Adrenal gland (tissue), 12 donors: ENCODE measurements around the gene LILRB1. TPM values are rescaled to one million over a fixed set of nuclear protein-coding genes. Genes with fewer than 3 reads are reported as not detected.
A peak's percentile ranks its signal among the peaks of the same experiment; 100 is the strongest.

ENCODE experiments used
- DNase-seq, 7 donors: peaks; one replicate each; pipeline ENCODE4 v3.0.0-alpha.2; 2019 to 2020
- H3K27ac ChIP-seq, 5 donors: fragments of 200-600 bp; sonication (generic) in 4 of 5; 1 replicate in 3 of 5; 2 replicates in 2 of 5; pipeline versions ENCODE4 v1.5.1 to v1.8.0; 2016 to 2020; ENCODE audit warnings: mild to moderate bottlenecking in 1 of 5
- H3K27me3 ChIP-seq: fragments of 200-600 bp; 2 replicates; pipeline ENCODE4 v1.8.0; 2021
- H3K36me3 ChIP-seq, 2 donors: fragments of 200-600 bp; replicated peaks in 1 of 2; 1 replicate in 1 of 2; 2 replicates in 1 of 2; pipeline versions ENCODE4 v1.5.1 to v1.8.0; 2018 to 2022
- H3K4me1 ChIP-seq, 2 donors: fragments of 200-600 bp; replicated peaks in 1 of 2; 1 replicate in 1 of 2; 2 replicates in 1 of 2; pipeline versions ENCODE4 v1.5.1 to v1.8.0; 2018 to 2021
- H3K4me3 ChIP-seq, 4 donors: fragments of 200-600 bp; sonication (generic) in 3 of 4; one replicate each; pipeline ENCODE4 v1.5.1; 2016 to 2018
- H3K9me3 ChIP-seq, 3 donors: fragments of 200-600 bp; sonication (generic) in 1 of 3; replicated peaks in 1 of 3; 1 replicate in 2 of 3; 2 replicates in 1 of 3; pipeline versions ENCODE4 v1.5.1 to v1.8.0; 2016 to 2021
- POLR2A ChIP-seq, 2 donors: fragments of 450-650 bp; IDR thresholded peaks; one replicate each; pipeline ENCODE4 v1.6.1; 2017; ENCODE audit warnings: antibody characterized with exemption in 2 of 2, mild to moderate bottlenecking in 2 of 2, moderate library complexity in 1 of 2
- WGBS, 4 donors: extraction: QIAGEN DNeasy Blood & Tissue Kit in 2 of 4; methylation state at CpG; one replicate each; pipeline versions ENCODE4 v1.1.5 to v1.1.7; 2013 to 2017; 5-methylcytosine and 5-hydroxymethylcytosine counted together
- intact Hi-C, 2 donors: fragments of 100-400 bp; cut with DNase I; formaldehyde crosslinking; loops; one replicate each; pipeline versions ENCODE4 v1.14.1 to v1.15.0; 2022 to 2023
- polyA plus RNA-seq, 3 donors: library from polyadenylated mRNA; stranded (reverse); fragments of 200-250 nt in 2 of 3; fragments of 350-450 nt in 1 of 3; fragmentation: Illumina TruSeq in 1 of 3; extraction: RNeasy Lipid Tissue Mini Kit (QIAGEN cat#74804) in 1 of 3; gene quantifications; one replicate each; pipeline ENCODE4 v1.2.3, GENCODE V29; 2013 to 2014
- total RNA-seq, 9 donors: library from RNA; depleted of rRNA in 4 of 9; stranded (reverse); fragments of >200 nt in 4 of 9; fragments of 120-200 nt in 1 of 9; fragmentation: NEBNext Ultra II Directional in 1 of 9; extraction: Animal tissue kit (Norgen Biotek cat#: 25700) in 1 of 9; gene quantifications; one replicate each; pipeline versions ENCODE4 v1.1.0 to v1.2.4, GENCODE V29; 2013 to 2023
- TF ChIP-seq, protein P1 (sequence below), 6 experiments: fragments of 450-650 bp in 4 of 6; fragments of 200-600 bp in 2 of 6; sonication (generic) in 1 of 6; IDR thresholded peaks; 1 replicate in 5 of 6; 2 replicates in 1 of 6; pipeline versions ENCODE4 v1.5.1 to v1.8.0; 2016 to 2021; ENCODE audit warnings: antibody characterized with exemption in 6 of 6, mild to moderate bottlenecking in 2 of 6, moderate library complexity in 1 of 6
- donor health status: healthy with polysubstance abuse.
- donor health status: Bipolar disorder and iron deficiency.
- donor health status: DM: yes; HTN: yes; CAD: no.
- donor health status: DM: no; HTN: no; CAD: no.
- donor health status: DM: no; HTN: no; CAD: no.
- donor health status: DM: yes; HTN: yes; CAD: no.

The LILRB1 gene
- total and polyA plus RNA-seq, 12 donors, result 0.36 to 20.2 (median 7.9) TPM

DNA sequence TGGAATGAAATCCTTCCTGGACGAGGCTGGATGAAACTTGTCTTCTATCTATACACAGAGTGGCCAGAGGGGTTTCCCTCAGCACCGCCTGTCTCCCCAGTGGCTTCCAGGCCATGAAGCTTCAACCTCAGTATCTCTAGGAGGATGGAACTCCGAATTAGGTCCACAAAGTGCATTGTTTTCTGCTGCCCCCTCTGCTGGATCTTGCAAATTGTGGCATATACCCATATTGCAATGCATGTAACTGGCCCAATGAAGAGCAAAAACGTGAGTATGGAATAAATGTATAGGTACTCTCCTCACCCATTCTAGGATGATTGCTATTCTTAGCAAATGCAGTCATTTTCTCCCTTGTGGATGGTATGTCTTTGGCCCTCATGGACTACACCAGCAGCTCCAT is 17.8 kb downstream of the LILRB1 start:
- intact Hi-C loops, result no loop called here
- peak in 1 of 7 donors; percentile 10 for DNase-seq
- WGBS, 4 donors, result 44 to 54% (median 48%) methylated on average over 4 of the region's 4 CpGs
- Histone ChIP-seq H3K4me1 (no peaks in the 10 kb centered on the region), H3K4me3 (no peak overlapping the region), H3K27me3 (peaks cover 3% of the 10 kb centered on the region), H3K9me3 (no peaks in the 10 kb centered on the region), H3K27ac (no peak overlapping the region), H3K36me3 (no peaks in the 10 kb centered on the region)
- no peak for TF ChIP-seq POLR2A (IDR thresholded peaks at IDR 0.05)
- TF ChIP-seq, protein P1, sequence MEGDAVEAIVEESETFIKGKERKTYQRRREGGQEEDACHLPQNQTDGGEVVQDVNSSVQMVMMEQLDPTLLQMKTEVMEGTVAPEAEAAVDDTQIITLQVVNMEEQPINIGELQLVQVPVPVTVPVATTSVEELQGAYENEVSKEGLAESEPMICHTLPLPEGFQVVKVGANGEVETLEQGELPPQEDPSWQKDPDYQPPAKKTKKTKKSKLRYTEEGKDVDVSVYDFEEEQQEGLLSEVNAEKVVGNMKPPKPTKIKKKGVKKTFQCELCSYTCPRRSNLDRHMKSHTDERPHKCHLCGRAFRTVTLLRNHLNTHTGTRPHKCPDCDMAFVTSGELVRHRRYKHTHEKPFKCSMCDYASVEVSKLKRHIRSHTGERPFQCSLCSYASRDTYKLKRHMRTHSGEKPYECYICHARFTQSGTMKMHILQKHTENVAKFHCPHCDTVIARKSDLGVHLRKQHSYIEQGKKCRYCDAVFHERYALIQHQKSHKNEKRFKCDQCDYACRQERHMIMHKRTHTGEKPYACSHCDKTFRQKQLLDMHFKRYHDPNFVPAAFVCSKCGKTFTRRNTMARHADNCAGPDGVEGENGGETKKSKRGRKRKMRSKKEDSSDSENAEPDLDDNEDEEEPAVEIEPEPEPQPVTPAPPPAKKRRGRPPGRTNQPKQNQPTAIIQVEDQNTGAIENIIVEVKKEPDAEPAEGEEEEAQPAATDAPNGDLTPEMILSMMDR (IDR thresholded peaks at IDR 0.05), result no peak

DNA sequence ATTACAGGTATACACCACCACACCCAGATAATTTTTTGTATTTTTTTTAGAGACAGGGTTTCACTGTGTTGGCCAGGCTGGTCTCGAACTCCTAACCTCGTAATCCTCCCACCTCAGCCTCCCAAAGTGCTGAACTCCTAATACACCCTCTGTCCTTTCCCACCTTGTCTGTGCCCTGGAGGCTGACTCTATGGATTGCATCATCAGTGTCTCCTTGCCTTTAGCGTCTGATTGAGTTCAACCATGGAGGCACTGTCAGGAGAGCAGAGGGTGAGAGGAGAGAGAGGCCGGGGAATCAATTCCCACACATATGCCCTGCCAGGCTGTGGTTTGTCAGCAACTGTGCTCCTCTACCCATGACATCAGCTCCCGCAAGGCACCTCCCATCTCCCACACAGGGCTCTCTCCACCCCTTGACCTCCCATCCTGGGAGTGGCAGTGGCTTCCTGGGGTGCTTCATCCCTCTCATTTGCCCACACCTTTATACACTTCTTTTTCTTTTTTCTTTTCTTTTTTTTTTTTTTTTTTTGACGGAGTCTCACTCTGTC is 19.9 kb downstream of the LILRB1 start:
- Histone ChIP-seq H3K27me3 (peaks cover 3% of the 10 kb centered on the region), H3K4me1 (no peaks in the 10 kb centered on the region), H3K4me3 (no peak overlapping the region), H3K36me3 (no peaks in the 10 kb centered on the region), H3K9me3 (no peaks in the 10 kb centered on the region), H3K27ac (no peak overlapping the region)
- intact Hi-C loops, result no loop called here
- TF ChIP-seq, protein P1 (IDR thresholded peaks at IDR 0.05), result no peak
- no peak for TF ChIP-seq POLR2A (IDR thresholded peaks at IDR 0.05)
- no peak for DNase-seq
- 74 to 79% (median 76%) methylated on average over 5 to 6 of the region's 6 CpGs for WGBS, 4 donors

DNA sequence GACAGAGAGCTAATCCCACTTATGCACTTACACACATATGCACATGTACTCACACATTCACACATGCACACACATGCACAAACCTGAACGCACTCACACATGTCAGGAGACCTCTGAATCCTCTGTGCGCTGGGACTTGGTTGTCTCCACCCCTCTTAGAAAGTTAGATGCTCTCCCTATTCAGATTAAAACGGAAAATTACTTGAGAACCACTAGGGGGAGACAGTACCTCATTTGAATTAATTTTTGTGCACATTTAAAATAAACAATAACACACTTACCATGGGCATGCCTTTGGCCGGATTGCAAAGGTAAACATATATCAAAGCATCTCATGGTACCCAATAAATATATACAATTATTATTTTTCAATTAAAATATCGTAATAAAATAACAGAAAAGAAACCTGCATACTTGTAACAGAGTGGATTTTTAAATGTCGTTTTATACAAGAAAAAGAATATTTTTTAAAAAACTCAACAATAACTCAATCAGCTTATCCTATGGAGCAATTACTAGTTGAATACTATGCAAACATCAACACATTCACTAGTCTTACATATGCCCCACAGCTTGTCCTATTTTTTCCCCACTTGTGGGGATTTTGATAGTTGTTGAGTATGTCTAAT is 23.0 kb downstream of the LILRB1 start:
- Histone ChIP-seq H3K4me3 (no peak overlapping the region), H3K36me3 (no peaks in the 10 kb centered on the region), H3K27ac (no peak overlapping the region), H3K27me3 (peaks cover 3% of the 10 kb centered on the region), H3K4me1 (no peaks in the 10 kb centered on the region), H3K9me3 (no peaks in the 10 kb centered on the region)
- intact Hi-C loops, result no loop called here
- 27 to 29% (median 28%) methylated on average over 6 of the region's 6 CpGs for WGBS, 4 donors
- TF ChIP-seq, protein P1 (IDR thresholded peaks at IDR 0.05), result peak; percentile 36 to 56 (median 50)
- TF ChIP-seq POLR2A (IDR thresholded peaks at IDR 0.05), result no peak
- DNase-seq, result no peak

DNA sequence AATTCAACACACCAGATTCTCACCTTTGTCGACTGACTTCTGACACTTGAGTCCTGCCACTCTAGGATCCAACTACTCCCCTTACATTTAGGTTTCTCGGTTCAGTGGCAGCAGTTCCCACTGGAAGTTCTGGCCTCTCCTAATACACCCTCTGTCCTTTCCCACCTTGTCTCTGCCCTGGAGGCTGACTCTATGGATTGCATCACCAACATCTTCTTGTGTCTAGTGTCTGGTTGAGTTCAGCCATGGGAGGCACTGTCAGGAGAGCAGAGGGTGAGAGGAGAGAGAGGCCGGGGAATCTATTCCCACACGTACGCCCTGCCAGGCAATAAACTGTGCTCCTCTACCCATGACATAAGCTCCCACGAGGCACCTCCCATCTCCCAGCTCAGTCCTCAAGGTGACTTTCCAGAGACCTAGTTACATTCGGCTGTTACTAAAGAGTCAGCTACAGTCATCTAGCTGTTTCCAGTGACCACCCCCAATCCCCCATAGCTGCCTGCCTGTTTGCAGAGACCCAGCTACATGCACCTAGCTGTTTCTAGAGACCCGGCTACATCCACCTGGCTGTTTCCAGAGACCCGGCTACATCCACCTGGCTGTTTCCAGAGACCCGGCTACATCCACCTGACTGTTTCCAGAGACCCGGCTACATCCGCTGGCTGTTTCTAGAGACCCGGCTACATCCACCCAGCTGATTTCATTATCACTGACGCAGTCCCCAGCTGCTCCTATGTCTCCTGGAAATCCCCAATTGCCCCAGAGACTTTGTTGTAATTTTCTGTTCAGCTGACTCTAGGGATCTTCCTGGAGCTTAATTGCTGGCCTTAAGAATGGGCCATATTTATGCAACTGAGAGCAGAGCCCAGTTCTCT is 24.4 kb downstream of the LILRB1 start:
- WGBS, 4 donors, result 62 to 75% (median 65%) methylated on average over 7 to 14 of the region's 14 CpGs
- TF ChIP-seq, protein P1 (IDR thresholded peaks at IDR 0.05), result no peak
- TF ChIP-seq POLR2A (IDR thresholded peaks at IDR 0.05), result no peak
- intact Hi-C loops, result no loop called here
- Histone ChIP-seq H3K36me3 (no peaks in the 10 kb centered on the region), H3K9me3 (no peaks in the 10 kb centered on the region), H3K4me3 (no peak overlapping the region), H3K27me3 (peaks cover 3% of the 10 kb centered on the region), H3K4me1 (no peaks in the 10 kb centered on the region), H3K27ac (no peak overlapping the region)
- DNase-seq, result peak in 1 of 7 donors; percentile 35
